Panc1 (cell line): ENCODE data around the gene ALG2. TPM values are rescaled to one million over a fixed set of nuclear protein-coding genes. Genes with fewer than 3 reads are reported as not detected.

ENCODE experiments used
- ATAC-seq: fragments of 200-7000 bp; cut with Tn5 transposase; 2 replicates; pipeline ENCODE4 v1.9.1; 2020; ENCODE audit warnings: mild to moderate bottlenecking, moderate library complexity
- BruUV-seq: library from RNA; stranded (reverse); fragments of 400-500 nt; replicated peaks from 2 replicates; lab custom pipeline; 2021; lab: Mats Ljungman, UMichigan
- CTCF ChIA-PET: fragments of 300-600 bp; sonication (Branson Sonifier 250); formaldehyde crosslinking; loops from one replicate; lab custom pipeline; 2022; ENCODE audit warnings: antibody characterized with exemption; lab: Charles Lee
- POLR2A ChIA-PET: fragments of 300-600 bp; sonication (Branson Sonifier 250); formaldehyde crosslinking; loops from one replicate; lab custom pipeline; 2022; ENCODE audit warnings: antibody characterized with exemption; lab: Charles Lee
- DNase-seq: peaks from one replicate; pipeline ENCODE4 v3.0.0-alpha.2; 2010; ENCODE audit warnings: low read depth, low spot score
- H3K27ac ChIP-seq: 2 replicates; pipeline ENCODE4 v1.5.1; 2011; ENCODE audit warnings: mild to moderate bottlenecking, low read length, inconsistent platforms
- H3K27me3 ChIP-seq: fragments of 200-500 bp; sonication (Bioruptor generic); 2 replicates; pipeline ENCODE4 v1.6.0; 2014; ENCODE audit warnings: low read length, inconsistent platforms; ENCODE audit not compliant: control insufficient read depth, insufficient read depth
- H3K36me3 ChIP-seq: fragments of 200-500 bp; sonication (Bioruptor generic); 2 replicates; pipeline ENCODE4 v1.5.1; 2014; ENCODE audit warnings: inconsistent platforms, mild to moderate bottlenecking, low read length, moderate library complexity; ENCODE audit not compliant: control insufficient read depth, insufficient read depth
- H3K4me1 ChIP-seq: 2 replicates; pipeline ENCODE4 v1.5.1; 2011; ENCODE audit warnings: inconsistent platforms, mild to moderate bottlenecking, low read length, moderate library complexity; ENCODE audit not compliant: control insufficient read depth, insufficient read depth
- H3K4me3 ChIP-seq, 2 experiments: 2 replicates each; pipeline ENCODE4 v1.5.1; 2011 to 2012; ENCODE audit warnings: low read depth in 2 of 2, low read length in 2 of 2, mild to moderate bottlenecking in 2 of 2, inconsistent platforms in 1 of 2, moderate library complexity in 1 of 2
- H3K9me3 ChIP-seq: fragments of 200-500 bp; sonication (Bioruptor generic); 2 replicates; pipeline ENCODE4 v1.5.1; 2014; ENCODE audit warnings: low read depth, mild to moderate bottlenecking, inconsistent platforms, low read length, moderate library complexity; ENCODE audit not compliant: control insufficient read depth, insufficient read depth
- POLR2AphosphoS5 ChIP-seq: IDR thresholded peaks from 2 replicates; pipeline ENCODE4 v1.6.1; 2012; ENCODE audit warnings: mild to moderate bottlenecking, low read depth, low read length, moderate library complexity
- SIN3A ChIP-seq: IDR thresholded peaks from 2 replicates; pipeline ENCODE4 v1.6.1; 2012; ENCODE audit warnings: low read depth, mild to moderate bottlenecking, low read length, moderate library complexity, borderline replicate concordance; ENCODE audit not compliant: insufficient read depth
- TCF7L2 ChIP-seq: IDR thresholded peaks from 2 replicates; pipeline ENCODE4 v1.6.1; 2011; ENCODE audit warnings: mild to moderate bottlenecking, low read depth, low read length, inconsistent platforms
- in situ Hi-C: cut with HindIII; loops from 2 replicates; pipeline ENCODE4 v1.10.0; 2016; ENCODE audit warnings: low sequenced_read_pairs, low pct_unique_long_range_greater_than_20kb
- intact Hi-C: fragments of 100-400 bp; cut with micrococcal nuclease; formaldehyde crosslinking; loops from one replicate; pipeline ENCODE4 v1.10.0; 2022; ENCODE audit not compliant: unreplicated experiment
- total RNA-seq: library from RNA; stranded (reverse); gene quantifications from one replicate; pipeline ENCODE4 v1.2.1, GENCODE V29; 2021; ENCODE audit not compliant: unreplicated experiment
- TF ChIP-seq, protein P1 (sequence below): fragments of 450-650 bp; IDR thresholded peaks from 2 replicates; pipeline ENCODE4 v1.5.1; 2017; ENCODE audit warnings: mild to moderate bottlenecking
- TF ChIP-seq, protein P2 (sequence below), 2 experiments: IDR thresholded peaks; 2 replicates each; pipeline ENCODE4 v1.6.1; 2011 to 2012; ENCODE audit warnings: low read depth in 2 of 2, control low read depth in 1 of 2, low read length in 1 of 2, mild to moderate bottlenecking in 1 of 2, moderate library complexity in 1 of 2; ENCODE audit not compliant: insufficient read depth in 1 of 2

Gene ALG2
- total RNA-seq, 1 experiment from 2014 or later, result 20.8 TPM

DNA sequence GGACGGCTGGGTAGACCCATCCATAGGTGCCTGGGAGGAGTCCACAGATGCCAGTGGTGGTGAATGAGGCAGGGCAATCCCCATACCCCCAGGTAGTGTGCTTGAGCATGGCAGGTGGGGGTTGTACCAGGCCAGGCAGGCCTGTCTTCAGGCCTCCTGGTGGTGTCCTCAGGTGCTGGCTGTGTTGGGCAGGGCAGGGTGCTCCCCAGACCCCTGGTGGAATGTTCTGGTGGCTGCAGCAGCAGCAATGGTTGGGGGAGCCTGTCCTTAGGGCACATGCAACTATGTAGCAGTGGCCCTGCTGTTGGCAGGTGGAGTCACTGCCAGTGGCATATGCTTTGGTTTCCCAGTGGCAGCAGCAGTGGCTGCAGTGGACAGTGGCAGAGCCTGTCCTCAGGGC lies 10.0 kb downstream of the ALG2 start:
- H3K4me1 ChIP-seq, result no peaks in the 10 kb centered on the region
- TF ChIP-seq TCF7L2 (no peak), SIN3A (no peak)
- TF ChIP-seq, protein P1, sequence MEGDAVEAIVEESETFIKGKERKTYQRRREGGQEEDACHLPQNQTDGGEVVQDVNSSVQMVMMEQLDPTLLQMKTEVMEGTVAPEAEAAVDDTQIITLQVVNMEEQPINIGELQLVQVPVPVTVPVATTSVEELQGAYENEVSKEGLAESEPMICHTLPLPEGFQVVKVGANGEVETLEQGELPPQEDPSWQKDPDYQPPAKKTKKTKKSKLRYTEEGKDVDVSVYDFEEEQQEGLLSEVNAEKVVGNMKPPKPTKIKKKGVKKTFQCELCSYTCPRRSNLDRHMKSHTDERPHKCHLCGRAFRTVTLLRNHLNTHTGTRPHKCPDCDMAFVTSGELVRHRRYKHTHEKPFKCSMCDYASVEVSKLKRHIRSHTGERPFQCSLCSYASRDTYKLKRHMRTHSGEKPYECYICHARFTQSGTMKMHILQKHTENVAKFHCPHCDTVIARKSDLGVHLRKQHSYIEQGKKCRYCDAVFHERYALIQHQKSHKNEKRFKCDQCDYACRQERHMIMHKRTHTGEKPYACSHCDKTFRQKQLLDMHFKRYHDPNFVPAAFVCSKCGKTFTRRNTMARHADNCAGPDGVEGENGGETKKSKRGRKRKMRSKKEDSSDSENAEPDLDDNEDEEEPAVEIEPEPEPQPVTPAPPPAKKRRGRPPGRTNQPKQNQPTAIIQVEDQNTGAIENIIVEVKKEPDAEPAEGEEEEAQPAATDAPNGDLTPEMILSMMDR, result no peak
- no peak for DNase-seq
- H3K4me3 ChIP-seq, result no peak overlapping the region
- no TSS peak for BruUV-seq
- ATAC-seq, result no peak
- H3K36me3 ChIP-seq, result no peaks in the 10 kb centered on the region
- H3K9me3 ChIP-seq, result no peaks in the 10 kb centered on the region
- in situ Hi-C loops, result no loop called here
- no peak overlapping the region for H3K27ac ChIP-seq
- CTCF ChIA-PET, result no interaction called here
- no peaks in the 10 kb centered on the region for H3K27me3 ChIP-seq
- POLR2A ChIA-PET, result no interaction called here
- intact Hi-C loops, result no loop called here

DNA sequence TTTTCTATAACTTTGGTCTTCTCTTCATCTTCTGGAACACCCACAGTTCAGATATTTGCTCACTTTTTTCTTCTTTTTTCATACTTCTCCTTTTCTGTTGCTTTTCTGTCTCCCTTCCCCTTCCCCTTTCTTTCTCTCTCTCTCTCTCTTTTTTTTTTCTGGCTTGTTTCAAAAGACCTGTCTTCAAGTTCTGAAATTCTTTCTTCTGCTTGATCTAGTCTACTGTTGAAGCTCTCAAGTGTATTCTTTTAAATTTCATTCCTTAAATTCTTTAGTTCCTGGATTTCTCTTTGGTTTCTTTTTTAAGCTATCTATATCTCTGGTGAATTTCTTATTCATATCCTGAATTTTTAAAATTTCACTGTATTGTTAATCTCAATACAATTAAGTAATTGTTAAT lies 11.2 kb downstream of the ALG2 start:
- TF ChIP-seq, protein P2, sequence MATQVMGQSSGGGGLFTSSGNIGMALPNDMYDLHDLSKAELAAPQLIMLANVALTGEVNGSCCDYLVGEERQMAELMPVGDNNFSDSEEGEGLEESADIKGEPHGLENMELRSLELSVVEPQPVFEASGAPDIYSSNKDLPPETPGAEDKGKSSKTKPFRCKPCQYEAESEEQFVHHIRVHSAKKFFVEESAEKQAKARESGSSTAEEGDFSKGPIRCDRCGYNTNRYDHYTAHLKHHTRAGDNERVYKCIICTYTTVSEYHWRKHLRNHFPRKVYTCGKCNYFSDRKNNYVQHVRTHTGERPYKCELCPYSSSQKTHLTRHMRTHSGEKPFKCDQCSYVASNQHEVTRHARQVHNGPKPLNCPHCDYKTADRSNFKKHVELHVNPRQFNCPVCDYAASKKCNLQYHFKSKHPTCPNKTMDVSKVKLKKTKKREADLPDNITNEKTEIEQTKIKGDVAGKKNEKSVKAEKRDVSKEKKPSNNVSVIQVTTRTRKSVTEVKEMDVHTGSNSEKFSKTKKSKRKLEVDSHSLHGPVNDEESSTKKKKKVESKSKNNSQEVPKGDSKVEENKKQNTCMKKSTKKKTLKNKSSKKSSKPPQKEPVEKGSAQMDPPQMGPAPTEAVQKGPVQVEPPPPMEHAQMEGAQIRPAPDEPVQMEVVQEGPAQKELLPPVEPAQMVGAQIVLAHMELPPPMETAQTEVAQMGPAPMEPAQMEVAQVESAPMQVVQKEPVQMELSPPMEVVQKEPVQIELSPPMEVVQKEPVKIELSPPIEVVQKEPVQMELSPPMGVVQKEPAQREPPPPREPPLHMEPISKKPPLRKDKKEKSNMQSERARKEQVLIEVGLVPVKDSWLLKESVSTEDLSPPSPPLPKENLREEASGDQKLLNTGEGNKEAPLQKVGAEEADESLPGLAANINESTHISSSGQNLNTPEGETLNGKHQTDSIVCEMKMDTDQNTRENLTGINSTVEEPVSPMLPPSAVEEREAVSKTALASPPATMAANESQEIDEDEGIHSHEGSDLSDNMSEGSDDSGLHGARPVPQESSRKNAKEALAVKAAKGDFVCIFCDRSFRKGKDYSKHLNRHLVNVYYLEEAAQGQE (IDR thresholded peaks at IDR 0.05; ENCODE audit: insufficient read depth in 1 of 2, low read depth in 2 of 2, low read length in 1 of 2), result no peak
- ATAC-seq (no peak), DNase-seq (no peak)
- BruUV-seq, result no TSS peak
- in situ Hi-C loops (no loop called here), intact Hi-C loops (no loop called here)
- Histone ChIP-seq H3K4me1 (no peaks in the 10 kb centered on the region), H3K9me3 (no peaks in the 10 kb centered on the region), H3K27ac (no peak overlapping the region), H3K36me3 (no peaks in the 10 kb centered on the region), H3K4me3 (no peak overlapping the region), H3K27me3 (no peaks in the 10 kb centered on the region)
- CTCF ChIA-PET, result interaction anchor here (0.6 to 0.7 kb wide), 2 partner anchors 1012 to 1349 kb away, joined by 3 to 9 read pairs; no protein-coding TSS in a partner anchor
- POLR2A ChIA-PET, result no interaction called here

DNA sequence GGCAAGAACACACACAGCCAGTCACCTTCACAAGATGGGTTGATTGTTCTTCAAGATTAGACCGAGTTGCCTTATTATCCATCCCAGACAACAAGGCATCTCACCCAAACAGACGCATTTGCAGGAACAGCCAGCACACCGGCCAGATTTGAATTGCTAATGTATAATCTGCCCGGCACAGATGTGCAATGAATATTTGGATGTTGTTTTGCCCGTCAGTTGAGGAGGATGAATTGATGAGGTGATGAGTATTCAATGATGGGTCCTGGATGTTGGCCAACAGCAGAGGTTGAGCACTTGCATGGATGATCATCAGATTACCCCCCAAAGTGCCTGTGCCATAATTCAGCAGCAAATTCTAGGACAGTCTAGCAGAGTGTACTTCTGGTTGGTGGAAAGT lies 20.1 kb downstream of the ALG2 start:
- Histone ChIP-seq H3K27ac (no peak overlapping the region), H3K4me1 (no peaks in the 10 kb centered on the region; the same call in 1 of the 2 replicates), H3K36me3 (no peaks in the 10 kb centered on the region), H3K4me3 (no peak overlapping the region), H3K27me3 (no peaks in the 10 kb centered on the region), H3K9me3 (no peaks in the 10 kb centered on the region)
- ATAC-seq (no peak), DNase-seq (no peak)
- TF ChIP-seq POLR2AphosphoS5 (no peak), TCF7L2 (no peak), SIN3A (no peak)
- TF ChIP-seq, protein P1, result no peak
- TF ChIP-seq, protein P2 (IDR thresholded peaks at IDR 0.05; ENCODE audit: insufficient read depth in 1 of 2, low read depth in 2 of 2, low read length in 1 of 2), result no peak
- POLR2A ChIA-PET, result no interaction called here
- BruUV-seq, result no TSS peak
- intact Hi-C loops (no loop called here), in situ Hi-C loops (no loop called here)
- CTCF ChIA-PET, result no interaction called here
